HepG2 (cell line): ENCODE measurements around the gene PXDC1. TPM values are rescaled to one million over a fixed set of nuclear protein-coding genes. Genes with fewer than 3 reads are reported as not detected.

Experiments used
- BRD4 ChIP-seq: sonication (generic); formaldehyde crosslinking; IDR thresholded peaks from 2 replicates; pipeline ENCODE4 v1.4.0; 2020; ENCODE audit warnings: missing genetic modification reagents
- CC2D1A ChIP-seq: sonication (generic); formaldehyde crosslinking; IDR thresholded peaks from 2 replicates; pipeline ENCODE4 v1.8.1; 2023; ENCODE audit warnings: mild to moderate bottlenecking, missing genetic modification reagents
- CERS6 ChIP-seq: sonication (generic); formaldehyde crosslinking; IDR thresholded peaks from 2 replicates; pipeline ENCODE4 v1.5.0; 2020; ENCODE audit warnings: missing genetic modification reagents
- CREBL2 ChIP-seq: sonication (generic); formaldehyde crosslinking; IDR thresholded peaks from 2 replicates; pipeline ENCODE4 v1.8.1; 2023; ENCODE audit warnings: missing genetic modification reagents, mild to moderate bottlenecking, borderline replicate concordance
- FUBP1 ChIP-seq: sonication (generic); formaldehyde crosslinking; IDR thresholded peaks from 2 replicates; pipeline ENCODE4 v1.5.1; 2020; ENCODE audit warnings: missing genetic modification reagents, mild to moderate bottlenecking, borderline replicate concordance
- HNRNPUL1 ChIP-seq: fragments of 200-400 bp; formaldehyde crosslinking; IDR thresholded peaks from 2 replicates; pipeline ENCODE4 v1.6.1; 2017; ENCODE audit warnings: low read depth, mild to moderate bottlenecking, low read length, moderate library complexity
- KDM5A ChIP-seq: fragments of 200-600 bp; sonication (generic); IDR thresholded peaks from 2 replicates; pipeline ENCODE4 v1.7.0; 2018; ENCODE audit warnings: antibody characterized with exemption, mild to moderate bottlenecking, low read length, borderline replicate concordance
- MAFF ChIP-seq: IDR thresholded peaks from 2 replicates; pipeline ENCODE4 v1.6.1; 2011; ENCODE audit warnings: low read depth, low read length, improper control_type of control experiment
- MATR3 ChIP-seq: sonication (generic); formaldehyde crosslinking; IDR thresholded peaks from 2 replicates; pipeline ENCODE4 v1.4.0; 2020; ENCODE audit warnings: missing genetic modification reagents
- NBN ChIP-seq: fragments of 450-650 bp; conservative IDR thresholded peaks from 2 replicates; pipeline ENCODE4 v1.6.1; 2017
- NFKBIZ ChIP-seq: IDR thresholded peaks from 2 replicates; pipeline ENCODE4 v1.6.1; 2018; ENCODE audit warnings: missing genetic modification reagents, missing compliant biosample characterization
- NFYC ChIP-seq: IDR thresholded peaks from 2 replicates; pipeline ENCODE4 v1.6.1; 2016; ENCODE audit warnings: missing genetic modification reagents, missing compliant biosample characterization
- PHB2 ChIP-seq: fragments of 450-650 bp; IDR thresholded peaks from 2 replicates; pipeline ENCODE4 v1.6.1; 2018; ENCODE audit not compliant: partially characterized antibody
- SMAD9 ChIP-seq: sonication (generic); formaldehyde crosslinking; IDR thresholded peaks from 2 replicates; pipeline ENCODE4 v1.5.1; 2020; ENCODE audit warnings: mild to moderate bottlenecking, missing genetic modification reagents
- TBX2 ChIP-seq: sonication (generic); formaldehyde crosslinking; IDR thresholded peaks from 2 replicates; pipeline ENCODE4 v1.5.0; 2020; ENCODE audit warnings: missing genetic modification reagents, mild to moderate bottlenecking, borderline replicate concordance
- TEAD3 ChIP-seq: optimal IDR thresholded peaks from 2 replicates; pipeline ENCODE3; 2016; ENCODE audit warnings: borderline replicate concordance
- THAP11 ChIP-seq: IDR thresholded peaks from 2 replicates; pipeline ENCODE4 v1.6.1; 2016; ENCODE audit warnings: missing biosample characterization, missing genetic modification reagents
- ZBTB7B ChIP-seq: sonication (generic); formaldehyde crosslinking; IDR thresholded peaks from 2 replicates; pipeline ENCODE4 v1.4.0; 2020; ENCODE audit warnings: missing genetic modification reagents
- ZFP36L2 ChIP-seq: sonication (generic); formaldehyde crosslinking; IDR thresholded peaks from 2 replicates; pipeline ENCODE4 v1.4.0; 2020; ENCODE audit warnings: missing genetic modification reagents
- ZNF160 ChIP-seq: sonication (generic); formaldehyde crosslinking; IDR thresholded peaks from 2 replicates; pipeline ENCODE4 v1.8.0; 2022; ENCODE audit warnings: mild to moderate bottlenecking, inconsistent platforms, missing genetic modification reagents
- ZNF274 ChIP-seq: sonication (generic); formaldehyde crosslinking; IDR thresholded peaks from 2 replicates; pipeline ENCODE4 v1.5.1; 2020; ENCODE audit warnings: mild to moderate bottlenecking, missing genetic modification reagents
- ZNF432 ChIP-seq: sonication (generic); formaldehyde crosslinking; IDR thresholded peaks from 2 replicates; pipeline ENCODE4 v1.5.0; 2020; ENCODE audit warnings: missing genetic modification reagents, mild to moderate bottlenecking, borderline replicate concordance
- ZNF570 ChIP-seq: sonication (generic); formaldehyde crosslinking; IDR thresholded peaks from 2 replicates; pipeline ENCODE4 v1.4.0; 2020; ENCODE audit warnings: mild to moderate bottlenecking, missing genetic modification reagents, borderline replicate concordance
- ZNF629 ChIP-seq: sonication (generic); formaldehyde crosslinking; conservative IDR thresholded peaks from 2 replicates; pipeline ENCODE4 v1.5.0; 2020; ENCODE audit warnings: missing genetic modification reagents
- ZNF672 ChIP-seq: sonication (generic); formaldehyde crosslinking; IDR thresholded peaks from 2 replicates; pipeline ENCODE4 v1.8.1; 2022; ENCODE audit warnings: missing genetic modification reagents
- ZNF790 ChIP-seq: sonication (generic); formaldehyde crosslinking; IDR thresholded peaks from 2 replicates; pipeline ENCODE4 v1.8.0; 2022; ENCODE audit warnings: missing genetic modification reagents, mild to moderate bottlenecking, borderline replicate concordance
- ZNF878 ChIP-seq: sonication (generic); formaldehyde crosslinking; IDR thresholded peaks from 2 replicates; pipeline ENCODE4 v1.8.1; 2023; ENCODE audit warnings: mild to moderate bottlenecking, missing genetic modification reagents, moderate library complexity
- polyA plus RNA-seq, 8 experiments: library from polyadenylated mRNA; depleted of rRNA in 3 of 8; stranded (reverse) in 7 of 8; unstranded in 1 of 8; fragments of >200 nt; fragmentation: Illumina TruSeq in 4 of 8; extraction: Trizol in 4 of 8; gene quantifications; 2 replicates each; pipeline versions ENCODE4 v1.2.1 to v1.2.3, GENCODE V29; 2011 to 2016; ENCODE audit warnings: low read depth in 4 of 8, missing spikeins in 1 of 8, mixed read lengths in 1 of 8; ENCODE audit not compliant: insufficient read depth in 1 of 8
- total RNA-seq, 5 experiments: library from RNA; depleted of rRNA; stranded (reverse); fragments of >200 nt; fragmentation: Illumina TruSeq; extraction: Trizol; gene quantifications; 2 replicates each; pipeline ENCODE4 v1.2.3, GENCODE V29; 2016; ENCODE audit warnings: low read depth in 1 of 5
- TF ChIP-seq, protein P1 (sequence below): IDR thresholded peaks from 2 replicates; pipeline ENCODE4 v1.6.1; 2016; ENCODE audit warnings: missing compliant biosample characterization, missing genetic modification reagents, borderline replicate concordance

Gene PXDC1
- total and polyA plus RNA-seq, 2 of the 13 experiments (the other 11 are each of a cell fraction or from before 2014, with no cell fraction given) = 32.4 to 34.7 TPM

DNA sequence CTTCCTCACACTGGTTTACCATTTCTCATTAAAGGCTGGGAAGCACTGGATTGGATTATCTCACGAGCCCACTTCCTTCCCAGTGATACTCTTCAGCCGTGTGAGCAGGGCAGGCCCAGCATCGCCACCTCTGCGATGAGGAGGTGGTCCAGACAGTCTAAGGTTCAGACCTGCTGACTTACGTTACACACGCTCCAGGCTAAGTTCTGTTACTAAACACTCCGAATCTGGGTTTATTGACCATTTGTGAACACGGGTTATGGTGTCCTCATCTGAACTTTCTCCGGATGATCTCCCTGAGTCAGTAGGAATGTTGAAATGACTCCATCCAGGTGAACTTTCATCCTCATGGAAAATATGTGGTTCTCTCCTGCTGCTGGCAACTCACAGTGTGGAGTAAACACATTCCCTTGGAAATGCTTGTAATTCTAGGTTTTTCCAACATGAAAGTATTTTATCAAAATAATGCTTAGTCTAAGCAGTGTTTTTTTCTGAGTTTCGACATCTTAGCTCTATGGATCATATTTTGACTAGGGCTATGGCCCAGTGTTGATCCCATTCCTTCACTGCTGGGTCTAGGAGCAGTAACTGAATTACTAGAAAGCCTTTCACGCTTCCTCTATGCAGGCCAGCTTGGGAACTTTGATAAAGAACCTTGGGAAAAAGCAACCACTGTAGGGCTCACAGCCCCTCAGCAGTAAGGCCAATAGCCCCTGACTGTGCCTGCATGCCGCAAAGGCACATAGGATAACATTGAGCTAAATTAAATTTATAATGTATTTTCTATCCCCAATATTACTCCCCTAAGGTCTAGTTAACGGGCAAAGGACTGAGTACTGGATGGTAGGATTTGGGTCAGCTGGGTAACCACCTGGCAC, 37.7 kb upstream of the PXDC1 start (continued):
- TF ChIP-seq FUBP1 (CRISPR knock-in tag) = 0 out of 2 replicates have a peak, but pooled peaks have one; percentile 85
- TF ChIP-seq MATR3 (CRISPR knock-in tag) = no peak
- TF ChIP-seq ZFP36L2 (CRISPR knock-in tag) = no peak
- peak; percentile 80 for TF ChIP-seq MAFF
- TF ChIP-seq TBX2 (CRISPR knock-in tag) = peak; percentile 65
- peak; percentile 34; the same call in 1 of the 2 replicates for TF ChIP-seq BRD4 (CRISPR knock-in tag)
- TF ChIP-seq ZNF790 (CRISPR knock-in tag) = no peak; the same call in 1 of the 2 replicates
- no peak for TF ChIP-seq CC2D1A (CRISPR knock-in tag)
- no peak for TF ChIP-seq HNRNPUL1
- no peak for TF ChIP-seq ZNF672 (CRISPR knock-in tag)
- peak; percentile 63; the same call in 1 of the 2 replicates for TF ChIP-seq KDM5A
- TF ChIP-seq ZNF274 (CRISPR knock-in tag) = peak; percentile 78; the same call in 1 of the 2 replicates
- no peak for TF ChIP-seq ZNF570 (CRISPR knock-in tag)
- TF ChIP-seq THAP11 (CRISPR knock-in tag) = peak; percentile 81
- no peak for TF ChIP-seq ZNF432 (CRISPR knock-in tag)
- TF ChIP-seq CERS6 = no peak
- TF ChIP-seq, protein P1, sequence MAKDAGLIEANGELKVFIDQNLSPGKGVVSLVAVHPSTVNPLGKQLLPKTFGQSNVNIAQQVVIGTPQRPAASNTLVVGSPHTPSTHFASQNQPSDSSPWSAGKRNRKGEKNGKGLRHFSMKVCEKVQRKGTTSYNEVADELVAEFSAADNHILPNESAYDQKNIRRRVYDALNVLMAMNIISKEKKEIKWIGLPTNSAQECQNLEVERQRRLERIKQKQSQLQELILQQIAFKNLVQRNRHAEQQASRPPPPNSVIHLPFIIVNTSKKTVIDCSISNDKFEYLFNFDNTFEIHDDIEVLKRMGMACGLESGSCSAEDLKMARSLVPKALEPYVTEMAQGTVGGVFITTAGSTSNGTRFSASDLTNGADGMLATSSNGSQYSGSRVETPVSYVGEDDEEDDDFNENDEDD (CRISPR knock-in tag) = no peak; the same call in 1 of the 2 replicates
- TF ChIP-seq TEAD3 (CRISPR knock-in tag) = peak; percentile 97
- TF ChIP-seq PHB2 = no peak
- TF ChIP-seq ZNF160 (CRISPR knock-in tag) = no peak
- no peak for TF ChIP-seq NBN
- peak; percentile 81; the same call in 1 of the 2 replicates for TF ChIP-seq ZNF878 (CRISPR knock-in tag)
- TF ChIP-seq NFYC (CRISPR knock-in tag) = peak; percentile 18; the same call in 1 of the 2 replicates
- peak; percentile 76 for TF ChIP-seq ZBTB7B (CRISPR knock-in tag)
- TF ChIP-seq SMAD9 = no peak
- peak; percentile 83; the same call in 1 of the 2 replicates for TF ChIP-seq CREBL2 (CRISPR knock-in tag)
- TF ChIP-seq ZNF629 (CRISPR knock-in tag) = no peak
- TF ChIP-seq NFKBIZ (CRISPR knock-in tag) = peak; percentile 2; the same call in 1 of the 2 replicates
